ENCODE results near the gene BCO1.

Gene BCO1

DNA sequence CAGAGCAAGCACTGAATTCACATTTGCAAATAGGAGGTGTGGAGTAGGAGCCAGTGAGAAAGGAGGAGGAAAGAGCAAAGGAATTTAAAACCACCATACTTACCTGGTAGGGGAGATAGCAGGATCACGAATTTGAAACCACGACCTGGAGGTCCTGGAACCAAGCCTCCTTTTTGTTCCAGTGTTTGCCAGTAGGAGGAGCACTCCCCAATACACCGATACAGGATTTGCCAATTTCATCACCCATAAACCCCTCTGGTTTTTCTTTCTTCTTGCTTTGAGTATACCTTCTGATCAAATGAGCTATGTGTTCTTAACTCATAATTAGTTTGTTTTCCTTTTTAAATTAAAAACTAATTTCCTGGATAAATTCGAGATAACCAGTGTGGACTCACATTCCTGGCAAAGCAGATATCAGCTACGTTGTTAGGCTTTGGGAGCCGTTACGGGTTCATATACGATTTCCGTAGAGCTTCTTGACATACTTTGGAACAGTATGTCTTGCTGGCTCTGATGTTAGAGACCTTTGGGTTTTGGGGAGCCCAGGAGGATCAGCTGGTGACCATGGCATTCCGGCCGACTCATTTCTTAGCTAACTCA, 22.7 kb downstream of the BCO1 start:
- DNase-seq: no peak
- H3K36me3 ChIP-seq: no peaks in the 10 kb centered on the region
- no peak overlapping the region for H3K4me3 ChIP-seq
- intact Hi-C loops (cut with DNase I; ENCODE audit: low total_unique reads): no loop called here
- TF ChIP-seq, protein P1, sequence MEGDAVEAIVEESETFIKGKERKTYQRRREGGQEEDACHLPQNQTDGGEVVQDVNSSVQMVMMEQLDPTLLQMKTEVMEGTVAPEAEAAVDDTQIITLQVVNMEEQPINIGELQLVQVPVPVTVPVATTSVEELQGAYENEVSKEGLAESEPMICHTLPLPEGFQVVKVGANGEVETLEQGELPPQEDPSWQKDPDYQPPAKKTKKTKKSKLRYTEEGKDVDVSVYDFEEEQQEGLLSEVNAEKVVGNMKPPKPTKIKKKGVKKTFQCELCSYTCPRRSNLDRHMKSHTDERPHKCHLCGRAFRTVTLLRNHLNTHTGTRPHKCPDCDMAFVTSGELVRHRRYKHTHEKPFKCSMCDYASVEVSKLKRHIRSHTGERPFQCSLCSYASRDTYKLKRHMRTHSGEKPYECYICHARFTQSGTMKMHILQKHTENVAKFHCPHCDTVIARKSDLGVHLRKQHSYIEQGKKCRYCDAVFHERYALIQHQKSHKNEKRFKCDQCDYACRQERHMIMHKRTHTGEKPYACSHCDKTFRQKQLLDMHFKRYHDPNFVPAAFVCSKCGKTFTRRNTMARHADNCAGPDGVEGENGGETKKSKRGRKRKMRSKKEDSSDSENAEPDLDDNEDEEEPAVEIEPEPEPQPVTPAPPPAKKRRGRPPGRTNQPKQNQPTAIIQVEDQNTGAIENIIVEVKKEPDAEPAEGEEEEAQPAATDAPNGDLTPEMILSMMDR (IDR thresholded peaks at IDR 0.05): peak; percentile 12 to 37
- H3K4me1 ChIP-seq: peaks cover 0 to 4% (median 2%) of the 10 kb centered on the region in 4 donors
- H3K27ac ChIP-seq: no peak overlapping the region
- no peaks in the 10 kb centered on the region for H3K27me3 ChIP-seq
- H3K9me3 ChIP-seq: no peaks in the 10 kb centered on the region

DNA sequence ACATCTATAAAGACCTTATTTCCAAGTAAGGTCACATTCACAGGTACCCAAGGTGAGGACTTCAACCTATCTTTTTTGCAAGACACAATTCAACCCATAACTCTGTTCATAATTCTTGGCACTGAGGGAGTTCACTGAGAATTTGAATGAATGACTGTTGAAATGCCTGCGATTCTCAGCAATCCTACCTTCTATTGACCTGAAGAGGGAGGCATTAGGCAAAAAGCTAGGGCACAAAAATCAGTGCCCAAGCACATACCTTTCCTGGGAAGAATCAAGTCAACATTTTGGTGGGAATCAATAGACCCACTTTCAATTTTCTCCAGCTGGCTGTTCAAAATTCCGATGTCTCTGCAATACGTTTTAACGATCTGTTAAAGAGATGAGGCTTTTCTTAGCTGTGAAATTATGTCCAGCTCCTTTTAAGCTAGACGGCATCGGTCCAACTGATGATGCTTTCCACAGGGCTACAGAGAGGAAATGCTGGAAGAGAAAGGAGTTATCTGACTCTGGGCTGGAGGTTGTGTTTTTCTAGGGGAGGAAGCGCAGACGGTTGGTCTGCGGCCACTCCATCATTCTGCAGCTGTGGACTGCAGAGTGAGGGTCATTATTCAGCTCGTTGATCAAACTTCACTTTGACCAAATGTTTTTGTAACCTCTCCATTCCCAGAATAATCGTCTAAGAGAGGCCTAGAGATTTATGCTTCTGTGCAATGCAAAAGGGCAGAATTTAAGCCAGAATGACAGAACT, 25.2 kb downstream of the BCO1 start:
- Histone ChIP-seq H3K9me3 (no peaks in the 10 kb centered on the region), H3K27me3 (no peaks in the 10 kb centered on the region), H3K4me3 (no peak overlapping the region), H3K27ac (no peak overlapping the region), H3K4me1 (peaks cover 0 to 8% (median 6%) of the 10 kb centered on the region in 4 donors), H3K36me3 (no peaks in the 10 kb centered on the region)
- no peak for DNase-seq
- intact Hi-C loops (cut with DNase I; ENCODE audit: low total_unique reads): no loop called here
- TF ChIP-seq, protein P1 (IDR thresholded peaks at IDR 0.05): no peak

DNA sequence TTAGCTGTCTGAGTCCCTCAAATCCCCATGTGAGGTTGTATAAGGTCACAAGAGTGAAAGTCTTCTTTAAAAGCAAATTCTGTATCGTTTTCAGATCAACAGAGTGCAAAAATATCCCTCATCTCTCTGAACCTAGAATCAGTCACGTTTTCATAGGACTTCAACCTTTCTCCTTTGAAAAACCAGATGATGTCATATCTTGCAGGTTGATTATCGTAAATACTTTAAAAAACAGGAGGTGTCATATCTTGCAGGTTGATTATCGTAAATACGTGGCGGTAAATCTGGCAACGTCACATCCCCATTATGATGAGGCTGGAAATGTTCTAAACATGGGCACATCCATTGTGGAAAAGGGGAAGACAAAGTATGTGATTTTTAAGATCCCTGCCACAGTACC, 25.9 kb downstream of the BCO1 start:
- intact Hi-C loops (cut with DNase I; ENCODE audit: low total_unique reads): no loop called here
- H3K36me3 ChIP-seq: no peaks in the 10 kb centered on the region
- peaks cover 0 to 8% (median 6%) of the 10 kb centered on the region in 4 donors for H3K4me1 ChIP-seq
- H3K4me3 ChIP-seq: no peak overlapping the region
- no peaks in the 10 kb centered on the region for H3K27me3 ChIP-seq
- no peak overlapping the region for H3K27ac ChIP-seq
- no peaks in the 10 kb centered on the region for H3K9me3 ChIP-seq
- TF ChIP-seq, protein P1 (IDR thresholded peaks at IDR 0.05): no peak
- DNase-seq: no peak

DNA sequence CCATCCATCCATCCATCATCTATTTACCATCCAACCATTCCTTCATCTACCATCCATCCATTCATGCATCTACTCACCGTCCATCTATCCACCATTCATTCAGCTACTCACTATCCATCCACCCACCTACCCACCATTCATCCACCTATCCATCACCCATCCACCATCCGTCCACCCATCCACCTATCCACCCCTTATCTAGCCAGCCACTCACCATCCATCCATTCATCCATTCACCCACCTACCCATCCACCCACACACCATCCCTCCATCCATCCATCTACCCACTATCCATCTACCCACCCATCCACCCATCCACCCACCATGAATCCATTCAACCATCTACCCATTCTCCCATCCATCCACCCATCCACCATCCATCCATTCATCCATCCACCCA, 26.6 kb downstream of the BCO1 start:
- peaks cover 0 to 8% (median 6%) of the 10 kb centered on the region in 4 donors for H3K4me1 ChIP-seq
- no peak overlapping the region for H3K4me3 ChIP-seq
- TF ChIP-seq, protein P1 (IDR thresholded peaks at IDR 0.05): no peak
- intact Hi-C loops (cut with DNase I; ENCODE audit: low total_unique reads): no loop called here
- H3K36me3 ChIP-seq: no peaks in the 10 kb centered on the region
- no peak for DNase-seq
- H3K27ac ChIP-seq: no peak overlapping the region
- H3K9me3 ChIP-seq: no peaks in the 10 kb centered on the region
- H3K27me3 ChIP-seq: no peaks in the 10 kb centered on the region

DNA sequence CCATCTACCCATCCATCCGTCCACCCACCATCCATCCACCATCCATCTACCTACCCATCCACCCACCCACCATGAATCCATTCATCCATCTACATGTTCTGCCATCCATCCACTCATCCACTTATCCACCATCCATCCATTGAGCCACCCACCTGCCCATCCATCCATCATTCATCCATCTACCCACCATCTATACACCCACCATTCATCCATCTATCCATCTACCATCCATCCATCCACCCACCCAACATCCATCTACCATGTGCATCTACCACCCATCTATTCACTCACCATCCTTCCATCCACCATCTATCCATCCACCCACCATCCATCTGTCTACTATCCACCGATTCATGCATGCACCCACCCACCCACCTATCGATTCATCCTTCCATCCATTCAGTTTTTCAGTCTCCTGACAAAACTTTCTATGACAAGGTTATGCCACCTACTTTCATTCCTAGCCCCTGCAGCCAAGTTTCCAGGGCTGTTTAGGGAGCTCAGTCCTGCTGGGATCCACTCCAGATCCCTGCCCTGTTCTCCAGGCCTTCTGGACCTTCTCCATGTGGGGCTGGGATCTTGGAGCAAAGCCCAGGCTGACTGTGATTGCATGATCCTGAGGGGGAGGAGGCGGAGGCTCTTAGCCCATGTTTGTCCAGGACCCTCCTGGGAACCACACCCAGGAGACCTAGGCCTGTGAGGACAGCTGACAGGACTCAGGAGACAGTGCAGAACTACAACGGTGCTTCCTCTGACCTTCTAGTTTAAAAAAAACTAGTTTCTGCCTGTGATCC, 27.4 kb downstream of the BCO1 start:
- no peaks in the 10 kb centered on the region for H3K36me3 ChIP-seq
- H3K4me1 ChIP-seq: peaks cover 0 to 8% (median 6%) of the 10 kb centered on the region in 4 donors
- H3K9me3 ChIP-seq: no peaks in the 10 kb centered on the region
- no peak overlapping the region for H3K4me3 ChIP-seq
- peak; percentile 61 to 79 for DNase-seq
- H3K27me3 ChIP-seq: no peaks in the 10 kb centered on the region
- TF ChIP-seq, protein P1 (IDR thresholded peaks at IDR 0.05): no peak
- no peak overlapping the region for H3K27ac ChIP-seq
- intact Hi-C loops (cut with DNase I; ENCODE audit: low total_unique reads): no loop called here
